Neural cell (in vitro differentiated cells): Measurements from ENCODE around the gene POLDIP2.

Source experiments
- EZH2 ChIP-seq: fragments of 200-600, 300-800 bp; shearing (Covaris generic), sonication (generic); IDR thresholded peaks from 2 replicates; pipeline ENCODE4 v1.6.1; 2014; ENCODE audit warnings: antibody characterized with exemption, low read length, borderline replicate concordance, mild to moderate bottlenecking; ENCODE audit not compliant: insufficient read depth, poor library complexity, severe bottlenecking
- POLR2AphosphoS5 ChIP-seq: IDR thresholded peaks from 2 replicates; pipeline ENCODE4 v1.6.1; 2012
- SMC3 ChIP-seq: fragments of 450-650 bp; conservative IDR thresholded peaks from 2 replicates; pipeline ENCODE4 v1.6.1; 2014; ENCODE audit warnings: antibody characterized with exemption, mild to moderate bottlenecking, moderate library complexity; ENCODE audit not compliant: poor library complexity
- TAF1 ChIP-seq: IDR thresholded peaks from 2 replicates; pipeline ENCODE4 v1.6.1; 2012; ENCODE audit warnings: low read depth
- TF ChIP-seq, protein P1 (sequence below): fragments of 450-650 bp; IDR thresholded peaks from 2 replicates; pipeline ENCODE4 v1.5.1; 2014; ENCODE audit warnings: antibody characterized with exemption, mild to moderate bottlenecking, moderate library complexity; ENCODE audit not compliant: poor library complexity, severe bottlenecking
- TF ChIP-seq, protein P2 (sequence below): IDR thresholded peaks from 2 replicates; pipeline ENCODE4 v1.6.1; 2012; ENCODE audit warnings: borderline replicate concordance

DNA sequence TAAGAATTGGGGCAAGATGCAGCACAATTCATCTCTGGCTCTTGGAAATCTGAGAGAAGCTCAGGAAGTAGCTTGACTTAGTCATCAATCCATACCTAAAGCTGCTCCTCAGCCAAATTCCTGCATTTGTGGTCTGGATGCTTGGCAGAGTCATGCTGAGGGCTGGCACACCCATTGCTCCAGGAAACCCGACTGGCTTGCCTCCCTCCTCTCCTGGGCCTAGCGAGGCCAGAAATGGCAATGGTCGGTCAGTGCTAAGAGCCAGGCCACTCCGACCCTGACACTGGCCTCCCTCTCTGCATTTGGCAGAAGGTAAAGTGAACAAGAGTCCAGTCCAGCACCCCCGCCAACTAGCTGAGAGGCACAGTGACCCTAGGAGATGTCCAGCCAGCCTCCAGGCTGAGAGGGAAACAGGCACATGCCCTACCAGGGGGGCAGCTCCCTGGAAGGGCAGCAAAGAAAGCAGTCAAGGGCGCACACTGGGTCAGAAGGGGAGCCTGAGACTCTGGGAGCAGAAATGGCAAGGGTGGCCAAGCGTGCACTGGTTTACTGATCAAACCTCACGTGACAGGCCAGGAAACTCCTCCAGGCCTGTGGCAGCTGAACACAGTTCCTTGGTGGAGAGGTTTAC is 10.0 kb downstream of the POLDIP2 start:
- TF ChIP-seq, protein P1, sequence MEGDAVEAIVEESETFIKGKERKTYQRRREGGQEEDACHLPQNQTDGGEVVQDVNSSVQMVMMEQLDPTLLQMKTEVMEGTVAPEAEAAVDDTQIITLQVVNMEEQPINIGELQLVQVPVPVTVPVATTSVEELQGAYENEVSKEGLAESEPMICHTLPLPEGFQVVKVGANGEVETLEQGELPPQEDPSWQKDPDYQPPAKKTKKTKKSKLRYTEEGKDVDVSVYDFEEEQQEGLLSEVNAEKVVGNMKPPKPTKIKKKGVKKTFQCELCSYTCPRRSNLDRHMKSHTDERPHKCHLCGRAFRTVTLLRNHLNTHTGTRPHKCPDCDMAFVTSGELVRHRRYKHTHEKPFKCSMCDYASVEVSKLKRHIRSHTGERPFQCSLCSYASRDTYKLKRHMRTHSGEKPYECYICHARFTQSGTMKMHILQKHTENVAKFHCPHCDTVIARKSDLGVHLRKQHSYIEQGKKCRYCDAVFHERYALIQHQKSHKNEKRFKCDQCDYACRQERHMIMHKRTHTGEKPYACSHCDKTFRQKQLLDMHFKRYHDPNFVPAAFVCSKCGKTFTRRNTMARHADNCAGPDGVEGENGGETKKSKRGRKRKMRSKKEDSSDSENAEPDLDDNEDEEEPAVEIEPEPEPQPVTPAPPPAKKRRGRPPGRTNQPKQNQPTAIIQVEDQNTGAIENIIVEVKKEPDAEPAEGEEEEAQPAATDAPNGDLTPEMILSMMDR: no peak
- TF ChIP-seq EZH2 (no peak), TAF1 (no peak), POLR2AphosphoS5 (peak; percentile 14), SMC3 (no peak)
- TF ChIP-seq, protein P2, sequence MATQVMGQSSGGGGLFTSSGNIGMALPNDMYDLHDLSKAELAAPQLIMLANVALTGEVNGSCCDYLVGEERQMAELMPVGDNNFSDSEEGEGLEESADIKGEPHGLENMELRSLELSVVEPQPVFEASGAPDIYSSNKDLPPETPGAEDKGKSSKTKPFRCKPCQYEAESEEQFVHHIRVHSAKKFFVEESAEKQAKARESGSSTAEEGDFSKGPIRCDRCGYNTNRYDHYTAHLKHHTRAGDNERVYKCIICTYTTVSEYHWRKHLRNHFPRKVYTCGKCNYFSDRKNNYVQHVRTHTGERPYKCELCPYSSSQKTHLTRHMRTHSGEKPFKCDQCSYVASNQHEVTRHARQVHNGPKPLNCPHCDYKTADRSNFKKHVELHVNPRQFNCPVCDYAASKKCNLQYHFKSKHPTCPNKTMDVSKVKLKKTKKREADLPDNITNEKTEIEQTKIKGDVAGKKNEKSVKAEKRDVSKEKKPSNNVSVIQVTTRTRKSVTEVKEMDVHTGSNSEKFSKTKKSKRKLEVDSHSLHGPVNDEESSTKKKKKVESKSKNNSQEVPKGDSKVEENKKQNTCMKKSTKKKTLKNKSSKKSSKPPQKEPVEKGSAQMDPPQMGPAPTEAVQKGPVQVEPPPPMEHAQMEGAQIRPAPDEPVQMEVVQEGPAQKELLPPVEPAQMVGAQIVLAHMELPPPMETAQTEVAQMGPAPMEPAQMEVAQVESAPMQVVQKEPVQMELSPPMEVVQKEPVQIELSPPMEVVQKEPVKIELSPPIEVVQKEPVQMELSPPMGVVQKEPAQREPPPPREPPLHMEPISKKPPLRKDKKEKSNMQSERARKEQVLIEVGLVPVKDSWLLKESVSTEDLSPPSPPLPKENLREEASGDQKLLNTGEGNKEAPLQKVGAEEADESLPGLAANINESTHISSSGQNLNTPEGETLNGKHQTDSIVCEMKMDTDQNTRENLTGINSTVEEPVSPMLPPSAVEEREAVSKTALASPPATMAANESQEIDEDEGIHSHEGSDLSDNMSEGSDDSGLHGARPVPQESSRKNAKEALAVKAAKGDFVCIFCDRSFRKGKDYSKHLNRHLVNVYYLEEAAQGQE: no peak
